Adipose tissue (tissue), 3 donors: ENCODE data around the gene MTMR1. TPM values are rescaled to one million over a fixed set of nuclear protein-coding genes. Genes with fewer than 3 reads are reported as not detected.

Source experiments
- H3K27ac ChIP-seq: one replicate; pipeline ENCODE4 v1.5.1; 2013; ENCODE audit warnings: low read depth, low read length
- WGBS, 3 donors: extraction: QIAGEN DNeasy Blood & Tissue Kit; methylation state at CpG; one replicate each; pipeline ENCODE4 v1.1.7; 2013; 5-methylcytosine and 5-hydroxymethylcytosine counted together
- polyA plus RNA-seq, 3 donors: library from polyadenylated mRNA; stranded (reverse); fragments of 200-250 nt; gene quantifications; one replicate each; pipeline ENCODE4 v1.2.3, GENCODE V29; 2013
- donor health status: healthy with polysubstance abuse.
- donor health status: Bipolar disorder and iron deficiency.
- donor health status: healthy.

Gene MTMR1
- polyA plus RNA-seq = 1 to 10 TPM; 5.2 to 8.8 (median 5.4) TPM

GRCh38 chrX:150692831-150693724 is at the start of gene MTMR1:
TSS of gene MTMR1 (plus strand) at chrX:150693396. CDS start at chrX:150693531, 135 bp downstream.
- 1 to 25% (median 1%) methylated on average over 12 to 78 of the region's 92 CpGs for WGBS, 3 donors
- peak within 1 kb of the TSS; percentile 55 for H3K27ac ChIP-seq

DNA sequence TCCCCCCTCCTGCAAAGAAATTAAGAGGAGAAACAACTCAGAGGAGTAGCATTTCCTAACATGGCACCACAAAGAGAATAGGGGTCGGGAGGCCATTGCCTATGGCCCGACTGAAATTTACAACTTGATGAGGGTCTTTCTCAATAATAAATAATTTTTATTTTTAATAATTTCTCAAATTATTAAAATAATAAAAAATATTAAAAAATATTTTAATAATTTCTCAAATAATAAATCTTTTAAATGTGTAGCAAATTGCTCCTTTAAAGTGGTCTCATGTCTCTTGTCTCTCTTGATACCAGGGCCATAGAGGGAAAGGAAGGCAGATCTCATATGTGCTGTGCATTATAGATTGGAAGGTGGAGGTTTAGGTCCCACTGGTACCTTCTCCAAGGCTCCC is 49.2 kb upstream of the MTMR1 start:
- H3K27ac ChIP-seq = no peak overlapping the region
- WGBS, 3 donors = 89 to 97% (median 91%) methylated on average over 2 of the region's 2 CpGs

- no peak overlapping the region for H3K27ac ChIP-seq
- WGBS, 3 donors = 74 to 98% (median 96%) methylated on average over 4 of the region's 4 CpGs
These were observed 48.8 kb upstream of the MTMR1 start for GRCh38 chrX:150644422-150644821.

GRCh38 chrX:150647331-150647730 is 45.9 kb upstream of the MTMR1 start:
- WGBS, 3 donors = 78 to 92% (median 87%) methylated on average over 5 of the region's 5 CpGs
- H3K27ac ChIP-seq = no peak overlapping the region

DNA sequence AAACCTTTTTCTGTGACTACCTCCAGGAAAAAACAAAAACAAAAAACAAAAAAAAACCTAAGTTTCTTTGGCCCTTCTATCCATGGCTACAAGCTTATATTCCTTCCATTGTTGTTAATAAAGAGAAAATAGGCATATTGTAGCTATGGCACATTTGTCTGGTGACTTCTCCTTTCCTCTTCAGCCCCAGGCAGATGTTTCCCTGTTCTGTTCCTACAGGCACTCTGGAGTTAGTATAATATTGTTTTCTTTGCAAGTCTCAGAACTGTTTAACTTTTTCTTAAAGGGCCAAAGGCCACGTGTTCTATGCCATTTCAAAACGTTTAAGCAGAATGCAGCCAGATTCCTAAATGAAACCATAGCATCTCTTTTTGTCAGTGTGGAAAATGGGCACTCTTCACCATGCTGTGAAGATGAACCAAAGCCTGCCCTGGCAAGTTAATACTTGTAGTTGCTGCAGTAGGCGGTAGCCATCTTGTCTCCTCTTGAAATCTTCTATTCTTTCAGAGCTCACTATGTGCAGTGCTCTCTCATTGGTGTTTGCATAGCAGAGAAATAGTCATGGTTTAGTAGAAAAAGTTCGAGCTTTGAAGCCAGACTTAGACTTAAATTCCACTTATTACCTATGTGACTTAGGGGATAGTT is 44.8 kb upstream of the MTMR1 start:
- 59 to 83% (median 74%) methylated on average over 4 of the region's 4 CpGs for WGBS, 3 donors
- no peak overlapping the region for H3K27ac ChIP-seq

GRCh38 chrX:150649096-150649870 is 43.9 kb upstream of the MTMR1 start:
- 48 to 58% (median 56%) methylated on average over 8 of the region's 8 CpGs for WGBS, 3 donors
- H3K27ac ChIP-seq = no peak overlapping the region

GRCh38 chrX:150651906-150652305 is 41.3 kb upstream of the MTMR1 start:
- 89 to 100% (median 97%) methylated on average over 2 of the region's 2 CpGs for WGBS, 3 donors
- no peak overlapping the region for H3K27ac ChIP-seq

GRCh38 chrX:150655788-150656187 is 37.4 kb upstream of the MTMR1 start:
- no peak overlapping the region for H3K27ac ChIP-seq
- 30 to 80% (median 78%) methylated on average over 2 of the region's 2 CpGs for WGBS, 3 donors

- no peak overlapping the region for H3K27ac ChIP-seq
- 66 to 96% (median 90%) methylated on average over 2 of the region's 2 CpGs for WGBS, 3 donors
These were observed 30.1 kb upstream of the MTMR1 start for GRCh38 chrX:150663073-150663472.

DNA sequence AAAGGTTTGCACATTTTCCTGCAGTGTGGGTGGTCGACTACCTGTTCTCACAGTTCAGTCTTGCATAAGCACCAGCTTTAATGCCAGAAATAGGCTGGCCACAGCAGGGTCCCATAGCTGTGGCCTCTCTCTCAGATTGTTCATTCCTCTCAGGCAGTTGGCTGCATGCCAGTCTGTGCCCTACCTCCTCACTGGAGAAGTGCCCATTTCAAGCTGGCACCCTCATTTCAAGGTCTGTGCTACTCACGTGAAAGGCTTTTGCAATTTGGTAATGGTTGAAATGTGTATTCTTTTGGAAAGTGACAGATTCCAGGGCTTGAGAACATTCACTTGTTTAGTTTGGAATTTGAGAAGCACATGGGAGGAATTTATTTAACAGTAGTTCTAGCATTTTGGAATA is 28.9 kb upstream of the MTMR1 start:
- no peak overlapping the region for H3K27ac ChIP-seq
- WGBS, 3 donors = 21 to 51% (median 44%) methylated on average over 2 of the region's 2 CpGs

DNA sequence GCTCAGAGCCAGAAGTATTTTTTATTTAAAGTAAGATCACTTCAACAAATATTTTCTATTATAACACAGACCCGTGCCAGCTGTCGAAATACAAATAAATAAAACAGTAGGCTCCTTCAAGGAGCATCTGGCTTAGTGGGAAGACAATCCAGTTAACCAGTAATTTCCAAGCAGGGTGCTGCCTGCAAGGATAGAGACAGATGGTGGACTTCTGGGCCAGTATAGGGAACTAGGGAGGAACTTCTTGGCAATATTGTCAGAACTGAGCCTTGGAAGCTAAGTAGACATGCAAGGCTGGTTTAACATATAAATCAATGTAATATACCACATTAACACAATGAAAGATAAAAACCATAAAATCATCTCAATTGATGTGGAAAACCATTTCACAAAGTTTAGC is 17.0 kb upstream of the MTMR1 start:
- WGBS, 3 donors = 31 to 75% (median 42%) methylated on average over 2 of the region's 2 CpGs

GRCh38 chrX:150680974-150681373 is 12.2 kb upstream of the MTMR1 start:
- WGBS, 3 donors = 38 to 55% (median 53%) methylated on average over 7 of the region's 7 CpGs
- no peak overlapping the region for H3K27ac ChIP-seq

More for the DNA sequence above, 17.0 kb upstream of the MTMR1 start:
- no peak overlapping the region for H3K27ac ChIP-seq

- H3K27ac ChIP-seq = no peak overlapping the region
- WGBS, 3 donors = 61 to 90% (median 74%) methylated on average over 3 of the region's 3 CpGs
These were observed 10.1 kb upstream of the MTMR1 start for GRCh38 chrX:150683112-150683511.

DNA sequence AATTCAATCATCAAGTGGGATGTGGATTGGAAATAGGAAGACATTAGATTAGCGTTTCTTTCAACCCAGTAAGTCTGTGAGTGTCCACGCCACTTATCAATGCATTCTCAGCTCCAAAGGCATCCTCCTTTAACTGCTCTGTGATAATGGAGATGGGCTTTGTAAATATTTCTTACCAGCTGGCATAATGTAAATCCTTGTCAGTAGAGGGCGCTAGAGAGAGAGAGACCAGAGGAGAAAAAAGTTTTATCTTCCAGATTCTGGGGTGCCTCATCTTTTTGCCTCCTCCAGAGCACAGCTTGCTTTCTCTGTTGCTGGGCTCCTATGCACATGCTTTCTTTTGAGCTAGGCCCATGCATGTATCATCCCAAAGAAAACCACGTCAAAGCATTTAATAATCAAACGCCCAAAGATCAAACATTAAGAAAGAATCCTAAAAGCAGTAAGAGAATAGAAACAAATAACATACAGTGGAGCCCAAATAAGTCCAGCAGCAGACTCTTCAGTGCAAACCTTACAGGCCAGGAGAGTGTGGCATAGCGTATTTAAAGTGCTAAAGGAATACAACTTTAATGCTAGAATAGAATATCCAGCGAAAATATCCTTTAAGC is 9.6 kb upstream of the MTMR1 start:
- 38 to 62% (median 48%) methylated on average over 7 of the region's 7 CpGs for WGBS, 3 donors
- no peak overlapping the region for H3K27ac ChIP-seq

GRCh38 chrX:150688911-150689451 is 4.2 kb upstream of the MTMR1 start:
- WGBS, 3 donors = 51 to 69% (median 68%) methylated on average over 5 of the region's 5 CpGs
- H3K27ac ChIP-seq = no peak overlapping the region

DNA sequence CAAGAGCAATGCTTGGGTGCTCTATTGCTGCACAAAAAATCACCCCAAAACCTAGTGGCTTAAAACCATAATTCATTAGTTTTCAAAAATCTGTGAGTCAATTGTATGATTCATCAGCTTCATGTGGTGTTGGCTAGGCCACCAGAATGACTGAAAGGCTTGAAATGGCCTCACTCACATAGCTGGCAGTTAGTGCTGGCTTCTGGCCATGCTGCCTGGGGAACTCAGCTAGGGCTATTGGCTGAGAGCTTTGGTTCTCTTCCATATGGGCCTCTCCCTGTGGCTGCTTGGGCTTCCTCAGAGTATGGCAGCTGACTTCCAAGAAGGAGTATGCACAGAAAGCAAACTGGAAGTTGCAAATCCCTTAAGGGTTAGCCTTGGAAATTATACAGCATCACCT is 3.1 kb upstream of the MTMR1 start:
- no peak overlapping the region for H3K27ac ChIP-seq

DNA sequence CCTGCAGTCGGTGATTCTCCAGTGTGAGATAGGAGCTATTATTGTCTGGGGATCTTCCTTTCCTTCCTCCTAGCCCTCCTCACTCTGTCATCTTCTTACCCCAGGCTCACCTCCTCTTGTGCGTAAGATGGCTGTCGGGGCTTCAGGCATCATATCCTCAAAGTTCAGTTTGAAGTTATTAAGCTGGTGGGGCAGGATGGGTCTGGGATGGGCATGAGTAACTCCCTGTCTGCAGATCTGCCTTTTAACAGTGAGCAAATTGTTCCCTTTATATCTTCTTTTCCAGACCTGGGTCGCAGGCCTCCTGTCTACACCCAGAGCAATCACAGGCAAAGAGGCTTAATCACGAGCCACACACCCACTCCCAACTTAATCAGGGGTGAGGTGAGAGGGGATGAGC is 900 bp upstream of the MTMR1 start:
- no peak overlapping the region for H3K27ac ChIP-seq

More for the DNA sequence above, 900 bp upstream of the MTMR1 start:
- WGBS, 3 donors = 58 to 64% (median 61%) methylated on average over 5 of the region's 5 CpGs
